GM12878 (cell line): Measurements from ENCODE around the gene RBM26. TPM values are rescaled to one million over a fixed set of nuclear protein-coding genes. Genes with fewer than 3 reads are reported as not detected.

Source experiments
- ATAC-seq: fragments of 200-7000 bp; cut with Tn5 transposase; 3 replicates; pipeline ENCODE4 v1.9.1; 2020; ENCODE audit warnings: mild to moderate bottlenecking, moderate library complexity
- BruUV-seq: library from RNA; stranded (reverse); fragments of 400-500 nt; replicated peaks from 2 replicates; lab custom pipeline; 2021; lab: Mats Ljungman, UMichigan
- CTCF ChIA-PET: fragments of 300-600 bp; sonication (Branson Sonifier 250); formaldehyde crosslinking; extraction: SDS; loops from one replicate; lab custom pipeline; 2021; ENCODE audit warnings: inconsistent platforms; lab: Yijun Ruan, JAX
- POLR2A ChIA-PET: fragments of 350-600 bp; formaldehyde crosslinking; extraction: SDS; loops from one replicate; lab custom pipeline; 2021; ENCODE audit warnings: inconsistent platforms; lab: Charles Lee
- RAD21 ChIA-PET: fragments of 300-600 bp; sonication (Branson Sonifier 250); formaldehyde crosslinking; loops from one replicate; lab custom pipeline; 2023; ENCODE audit warnings: antibody characterized with exemption; ENCODE audit not compliant: unreplicated experiment; lab: Charles Lee
- SMC1A ChIA-PET: fragments of 300-600 bp; sonication (Branson Sonifier 250); formaldehyde crosslinking; loops from one replicate; lab custom pipeline; 2023; ENCODE audit not compliant: unreplicated experiment, uncharacterized antibody; lab: Charles Lee
- DNase-seq: peaks from one replicate; pipeline ENCODE4 v3.0.0-alpha.2; 2011; ENCODE audit warnings: low read depth, low spot score
- FAIRE-seq: peaks from 3 replicates; lab custom pipeline; 2011; peaks lifted over from hg19 to GRCh38; lab: Jason Lieb, UNC
- H2AFZ ChIP-seq: 2 replicates; pipeline ENCODE4 v1.6.0; 2011; ENCODE audit warnings: low read depth, low read length, control low read depth; ENCODE audit not compliant: control insufficient read depth
- H3K27ac ChIP-seq: 2 replicates; pipeline ENCODE4 v1.5.1; 2011; ENCODE audit warnings: control low read depth; ENCODE audit not compliant: control insufficient read depth, insufficient read depth
- H3K27me3 ChIP-seq, 2 experiments: replicated peaks in 1 of 2; 2 replicates each; pipeline versions ENCODE4 v1.6.0 to v1.6.1; 2011; ENCODE audit warnings: low read length in 1 of 2; ENCODE audit not compliant: control insufficient read depth in 2 of 2, insufficient read depth in 2 of 2
- H3K36me3 ChIP-seq, 2 experiments: 2 replicates each; pipeline ENCODE4 v1.5.1; 2011; ENCODE audit warnings: low read length in 1 of 2; ENCODE audit not compliant: control insufficient read depth in 2 of 2, insufficient read depth in 2 of 2
- H3K4me1 ChIP-seq: 2 replicates; pipeline ENCODE4 v1.6.1; 2011; ENCODE audit warnings: mild to moderate bottlenecking, low read length, moderate library complexity, mixed read lengths; ENCODE audit not compliant: control insufficient read depth, insufficient read depth
- H3K4me2 ChIP-seq: 2 replicates; pipeline ENCODE4 v1.6.0; 2011; ENCODE audit warnings: control low read depth; ENCODE audit not compliant: control insufficient read depth, insufficient read depth
- H3K4me3 ChIP-seq: fragments of 200-600 bp; sonication (generic); 2 replicates; pipeline ENCODE4 v1.5.1; 2016
- H3K79me2 ChIP-seq: 2 replicates; pipeline ENCODE4 v1.6.0; 2011; ENCODE audit warnings: low read length; ENCODE audit not compliant: control insufficient read depth, insufficient read depth
- H3K9ac ChIP-seq: 2 replicates; pipeline ENCODE4 v1.8.0; 2011; ENCODE audit warnings: low read length, control low read depth, mixed read lengths; ENCODE audit not compliant: control insufficient read depth, insufficient read depth
- H3K9me3 ChIP-seq: replicated peaks from 3 replicates; pipeline ENCODE4 v1.5.1; 2011; ENCODE audit warnings: mild to moderate bottlenecking, low read length; ENCODE audit not compliant: control insufficient read depth, insufficient read depth
- H4K20me1 ChIP-seq: 2 replicates; pipeline ENCODE4 v1.6.0; 2011; ENCODE audit not compliant: control insufficient read depth, insufficient read depth
- HDAC6 ChIP-seq: fragments of 200-600 bp; sonication (generic); IDR thresholded peaks from one replicate; pipeline ENCODE4 v1.8.0; 2017; ENCODE audit warnings: antibody characterized with exemption; ENCODE audit not compliant: unreplicated experiment
- IKZF1 ChIP-seq: fragments of 450-650 bp; conservative IDR thresholded peaks from 2 replicates; pipeline ENCODE4 v1.6.1; 2017; ENCODE audit warnings: antibody characterized with exemption, mild to moderate bottlenecking
- KAT2A ChIP-seq: conservative IDR thresholded peaks from 2 replicates; pipeline ENCODE4 v1.6.1; 2011; ENCODE audit warnings: low read depth, low read length; ENCODE audit not compliant: control insufficient read depth
- MEF2A ChIP-seq: IDR thresholded peaks from 2 replicates; pipeline ENCODE4 v1.6.1; 2011; ENCODE audit warnings: low read depth, mild to moderate bottlenecking, low read length, moderate library complexity; ENCODE audit not compliant: insufficient read depth
- NR2F1 ChIP-seq: fragments of 450-650 bp; conservative IDR thresholded peaks from 2 replicates; pipeline ENCODE4 v1.6.1; 2017; ENCODE audit warnings: mild to moderate bottlenecking
- RBBP5 ChIP-seq: fragments of 200-600 bp; sonication (generic); conservative IDR thresholded peaks from 2 replicates; pipeline ENCODE4 v1.6.1; 2016
- SIN3A ChIP-seq: IDR thresholded peaks from 2 replicates; pipeline ENCODE4 v1.6.1; 2012; ENCODE audit warnings: low read depth, low read length, improper control_type of control experiment
- SMC3 ChIP-seq: IDR thresholded peaks from 2 replicates; pipeline ENCODE4 v1.6.1; 2011; ENCODE audit warnings: low read length, improper control_type of control experiment, borderline replicate concordance
- TCF7 ChIP-seq: IDR thresholded peaks from 2 replicates; pipeline ENCODE4 v1.6.1; 2014; ENCODE audit warnings: antibody characterized with exemption, borderline replicate concordance
- ZNF384 ChIP-seq: IDR thresholded peaks from 2 replicates; pipeline ENCODE4 v1.6.1; 2012; ENCODE audit warnings: low read depth, mild to moderate bottlenecking, low read length, improper control_type of control experiment, borderline replicate concordance
- WGBS: methylation state at CpG from one replicate; pipeline ENCODE4 v1.1.6; 2016; ENCODE audit warnings: low lambda C conversion rate; ENCODE audit not compliant: insufficient replicate concordance, insufficient coverage; ENCODE audit errors: missing lambda C conversion rate; 5-methylcytosine and 5-hydroxymethylcytosine counted together
- in situ Hi-C: fragments of 300-500 bp; cut with MboI; formaldehyde crosslinking; loops from 9 replicates; pipeline ENCODE4 v1.14.3; 2018; ENCODE audit warnings: mixed read lengths
- intact Hi-C: fragments of 100-400 bp; cut with micrococcal nuclease; formaldehyde crosslinking; loops from one replicate; pipeline ENCODE4 v1.14.2; 2022; ENCODE audit not compliant: unreplicated experiment
- polyA plus RNA-seq, 11 experiments: library from polyadenylated mRNA; depleted of rRNA in 4 of 11; unstranded in 6 of 11; stranded (reverse) in 5 of 11; fragments of >200 nt; fragmentation: Nextera tagmentation in 4 of 11; fragmentation: Illumina TruSeq in 1 of 11; extraction: Ambion mirVana in 4 of 11; extraction: Trizol in 1 of 11; gene quantifications; 1 replicate in 1 of 11; 2 replicates in 10 of 11; pipeline versions ENCODE4 v1.2.1 to v1.2.3, GENCODE V29; 2011 to 2016; ENCODE audit warnings: inconsistent platforms in 2 of 11, missing spikeins in 2 of 11, low read depth in 1 of 11
- total RNA-seq, 4 experiments: library from RNA; depleted of rRNA in 3 of 4; stranded (reverse); fragments of >200 nt in 3 of 4; fragmentation: Illumina TruSeq in 1 of 4; extraction: Trizol in 1 of 4; gene quantifications; 2 replicates each; pipeline versions ENCODE4 v1.2.1 to v1.2.3, GENCODE V29; 2013 to 2021
- TF ChIP-seq, protein P1 (sequence below): IDR thresholded peaks from 2 replicates; pipeline ENCODE4 v1.6.1; 2011; ENCODE audit warnings: borderline replicate concordance, low read depth, mild to moderate bottlenecking, moderate library complexity, low read length; ENCODE audit not compliant: insufficient read depth, poor library complexity, severe bottlenecking
- TF ChIP-seq, protein P2 (sequence below): fragments of 450-650 bp; formaldehyde crosslinking; IDR thresholded peaks from 2 replicates; pipeline ENCODE4 v1.5.0; 2022; ENCODE audit warnings: mild to moderate bottlenecking, missing genetic modification characterization
- TF ChIP-seq, protein P3 (sequence below): IDR thresholded peaks from 2 replicates; pipeline ENCODE4 v1.6.1; 2011; ENCODE audit warnings: low read depth, low read length, improper control_type of control experiment, borderline replicate concordance
- TF ChIP-seq, protein P4 (sequence below): fragments of 450-650 bp; IDR thresholded peaks from 2 replicates; pipeline ENCODE4 v1.6.1; 2018; ENCODE audit warnings: borderline replicate concordance, mild to moderate bottlenecking; ENCODE audit not compliant: partially characterized antibody
- TF ChIP-seq, protein P5 (sequence below): IDR thresholded peaks from 2 replicates; pipeline ENCODE4 v1.6.1; 2012; ENCODE audit warnings: low read depth, low read length, improper control_type of control experiment

RBM26 gene
- total and polyA plus RNA-seq, 10 of the 15 experiments (the other 5 are each of a cell fraction or from before 2014, with no cell fraction given), result 17.6 to 71.3 (median 38.9) TPM

DNA sequence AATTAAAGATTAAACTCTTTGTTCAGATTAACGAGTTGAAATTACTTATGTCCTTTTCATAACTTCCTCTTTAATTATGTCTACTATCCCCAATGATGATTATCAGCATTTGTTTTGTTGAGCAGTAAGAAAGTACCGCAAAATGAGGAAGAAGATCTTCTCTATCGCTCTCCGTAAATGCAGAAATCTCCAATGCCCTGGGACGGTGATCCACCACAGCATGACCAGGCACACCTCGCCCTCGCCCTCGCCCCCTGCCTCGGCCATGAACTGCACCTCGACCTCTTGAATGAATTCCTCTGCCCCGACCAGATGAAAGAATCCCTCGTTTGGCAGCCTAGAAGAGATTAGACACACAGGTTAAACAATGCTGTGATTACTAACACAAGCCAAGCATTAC lies 69.1 kb downstream of the RBM26 start:
- no peak overlapping the region for H2AFZ ChIP-seq
- no peak overlapping the region for H3K9ac ChIP-seq
- no peaks in the 10 kb centered on the region for H3K9me3 ChIP-seq
- H3K27me3 ChIP-seq, result no peaks in the 10 kb centered on the region
- no TSS peak for BruUV-seq
- FAIRE-seq, result no peak
- ChIA-PET RAD21 (no interaction called here), POLR2A (no interaction called here), SMC1A (no interaction called here), CTCF (no interaction called here)
- no peak overlapping the region for H3K4me3 ChIP-seq
- in situ Hi-C loops, result no loop called here
- H3K27ac ChIP-seq, result no peak overlapping the region
- H3K4me1 ChIP-seq, result no peaks in the 10 kb centered on the region
- H3K36me3 ChIP-seq, result peaks cover 0 to 29% of the 10 kb centered on the region in 2 experiments; a peak in 3 of 4 replicates
- intact Hi-C loops, result no loop called here
- 62% methylated on average over 12 of the region's 12 CpGs for WGBS
- H4K20me1 ChIP-seq, result no peaks in the 10 kb centered on the region
- no peaks in the 10 kb centered on the region for H3K79me2 ChIP-seq
- ATAC-seq, result no peak
- H3K4me2 ChIP-seq, result no peak overlapping the region
- DNase-seq, result no peak
- TF ChIP-seq MEF2A (no peak), HDAC6 (no peak), SMC3 (no peak), NR2F1 (no peak), KAT2A (no peak), SIN3A (no peak), IKZF1 (no peak), TCF7 (no peak), RBBP5 (no peak), ZNF384 (no peak)
- TF ChIP-seq, protein P1, sequence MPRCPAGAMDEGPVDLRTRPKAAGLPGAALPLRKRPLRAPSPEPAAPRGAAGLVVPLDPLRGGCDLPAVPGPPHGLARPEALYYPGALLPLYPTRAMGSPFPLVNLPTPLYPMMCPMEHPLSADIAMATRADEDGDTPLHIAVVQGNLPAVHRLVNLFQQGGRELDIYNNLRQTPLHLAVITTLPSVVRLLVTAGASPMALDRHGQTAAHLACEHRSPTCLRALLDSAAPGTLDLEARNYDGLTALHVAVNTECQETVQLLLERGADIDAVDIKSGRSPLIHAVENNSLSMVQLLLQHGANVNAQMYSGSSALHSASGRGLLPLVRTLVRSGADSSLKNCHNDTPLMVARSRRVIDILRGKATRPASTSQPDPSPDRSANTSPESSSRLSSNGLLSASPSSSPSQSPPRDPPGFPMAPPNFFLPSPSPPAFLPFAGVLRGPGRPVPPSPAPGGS, result no peak
- TF ChIP-seq, protein P2, sequence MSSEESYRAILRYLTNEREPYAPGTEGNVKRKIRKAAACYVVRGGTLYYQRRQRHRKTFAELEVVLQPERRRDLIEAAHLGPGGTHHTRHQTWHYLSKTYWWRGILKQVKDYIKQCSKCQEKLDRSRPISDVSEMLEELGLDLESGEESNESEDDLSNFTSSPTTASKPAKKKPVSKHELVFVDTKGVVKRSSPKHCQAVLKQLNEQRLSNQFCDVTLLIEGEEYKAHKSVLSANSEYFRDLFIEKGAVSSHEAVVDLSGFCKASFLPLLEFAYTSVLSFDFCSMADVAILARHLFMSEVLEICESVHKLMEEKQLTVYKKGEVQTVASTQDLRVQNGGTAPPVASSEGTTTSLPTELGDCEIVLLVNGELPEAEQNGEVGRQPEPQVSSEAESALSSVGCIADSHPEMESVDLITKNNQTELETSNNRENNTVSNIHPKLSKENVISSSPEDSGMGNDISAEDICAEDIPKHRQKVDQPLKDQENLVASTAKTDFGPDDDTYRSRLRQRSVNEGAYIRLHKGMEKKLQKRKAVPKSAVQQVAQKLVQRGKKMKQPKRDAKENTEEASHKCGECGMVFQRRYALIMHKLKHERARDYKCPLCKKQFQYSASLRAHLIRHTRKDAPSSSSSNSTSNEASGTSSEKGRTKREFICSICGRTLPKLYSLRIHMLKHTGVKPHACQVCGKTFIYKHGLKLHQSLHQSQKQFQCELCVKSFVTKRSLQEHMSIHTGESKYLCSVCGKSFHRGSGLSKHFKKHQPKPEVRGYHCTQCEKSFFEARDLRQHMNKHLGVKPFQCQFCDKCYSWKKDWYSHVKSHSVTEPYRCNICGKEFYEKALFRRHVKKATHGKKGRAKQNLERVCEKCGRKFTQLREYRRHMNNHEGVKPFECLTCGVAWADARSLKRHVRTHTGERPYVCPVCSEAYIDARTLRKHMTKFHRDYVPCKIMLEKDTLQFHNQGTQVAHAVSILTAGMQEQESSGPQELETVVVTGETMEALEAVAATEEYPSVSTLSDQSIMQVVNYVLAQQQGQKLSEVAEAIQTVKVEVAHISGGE (CRISPR knock-in tag), result no peak
- TF ChIP-seq, protein P3, sequence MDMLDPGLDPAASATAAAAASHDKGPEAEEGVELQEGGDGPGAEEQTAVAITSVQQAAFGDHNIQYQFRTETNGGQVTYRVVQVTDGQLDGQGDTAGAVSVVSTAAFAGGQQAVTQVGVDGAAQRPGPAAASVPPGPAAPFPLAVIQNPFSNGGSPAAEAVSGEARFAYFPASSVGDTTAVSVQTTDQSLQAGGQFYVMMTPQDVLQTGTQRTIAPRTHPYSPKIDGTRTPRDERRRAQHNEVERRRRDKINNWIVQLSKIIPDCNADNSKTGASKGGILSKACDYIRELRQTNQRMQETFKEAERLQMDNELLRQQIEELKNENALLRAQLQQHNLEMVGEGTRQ, result no peak
- TF ChIP-seq, protein P4, sequence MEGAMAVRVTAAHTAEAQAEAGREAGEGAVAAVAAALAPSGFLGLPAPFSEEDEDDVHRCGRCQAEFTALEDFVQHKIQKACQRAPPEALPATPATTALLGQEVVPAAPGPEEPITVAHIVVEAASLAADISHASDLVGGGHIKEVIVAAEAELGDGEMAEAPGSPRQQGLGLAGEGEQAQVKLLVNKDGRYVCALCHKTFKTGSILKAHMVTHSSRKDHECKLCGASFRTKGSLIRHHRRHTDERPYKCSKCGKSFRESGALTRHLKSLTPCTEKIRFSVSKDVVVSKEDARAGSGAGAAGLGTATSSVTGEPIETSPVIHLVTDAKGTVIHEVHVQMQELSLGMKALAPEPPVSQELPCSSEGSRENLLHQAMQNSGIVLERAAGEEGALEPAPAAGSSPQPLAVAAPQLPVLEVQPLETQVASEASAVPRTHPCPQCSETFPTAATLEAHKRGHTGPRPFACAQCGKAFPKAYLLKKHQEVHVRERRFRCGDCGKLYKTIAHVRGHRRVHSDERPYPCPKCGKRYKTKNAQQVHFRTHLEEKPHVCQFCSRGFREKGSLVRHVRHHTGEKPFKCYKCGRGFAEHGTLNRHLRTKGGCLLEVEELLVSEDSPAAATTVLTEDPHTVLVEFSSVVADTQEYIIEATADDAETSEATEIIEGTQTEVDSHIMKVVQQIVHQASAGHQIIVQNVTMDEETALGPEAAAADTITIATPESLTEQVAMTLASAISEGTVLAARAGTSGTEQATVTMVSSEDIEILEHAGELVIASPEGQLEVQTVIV, result no peak
- TF ChIP-seq, protein P5, sequence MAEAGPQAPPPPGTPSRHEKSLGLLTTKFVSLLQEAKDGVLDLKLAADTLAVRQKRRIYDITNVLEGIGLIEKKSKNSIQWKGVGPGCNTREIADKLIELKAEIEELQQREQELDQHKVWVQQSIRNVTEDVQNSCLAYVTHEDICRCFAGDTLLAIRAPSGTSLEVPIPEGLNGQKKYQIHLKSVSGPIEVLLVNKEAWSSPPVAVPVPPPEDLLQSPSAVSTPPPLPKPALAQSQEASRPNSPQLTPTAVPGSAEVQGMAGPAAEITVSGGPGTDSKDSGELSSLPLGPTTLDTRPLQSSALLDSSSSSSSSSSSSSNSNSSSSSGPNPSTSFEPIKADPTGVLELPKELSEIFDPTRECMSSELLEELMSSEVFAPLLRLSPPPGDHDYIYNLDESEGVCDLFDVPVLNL, result no peak
